Gastrocnemius medialis (tissue), 4 donors: Measurements from ENCODE around the gene HIVEP1.

ENCODE experiments used
- CTCF ChIP-seq, 5 experiments: fragments of 450-650 bp in 3 of 5; fragments of 200-600 bp in 2 of 5; sonication (generic) in 2 of 5; IDR thresholded peaks in 4 of 5; conservative IDR thresholded peaks in 1 of 5; 1 replicate in 4 of 5; 2 replicates in 1 of 5; pipeline ENCODE4 v1.5.1; 2016 to 2019; ENCODE audit warnings: antibody characterized with exemption in 5 of 5, mild to moderate bottlenecking in 3 of 5, moderate library complexity in 3 of 5
- POLR2A ChIP-seq, 2 donors: fragments of 450-650 bp; IDR thresholded peaks; one replicate each; pipeline ENCODE4 v1.6.1; 2017; ENCODE audit warnings: antibody characterized with exemption in 2 of 2, mild to moderate bottlenecking in 2 of 2, moderate library complexity in 2 of 2

- TF ChIP-seq CTCF (IDR thresholded peaks at IDR 0.05 in 4 of 5, conservative IDR thresholded peaks at IDR 0.05 in 1 of 5) (no peak), POLR2A (IDR thresholded peaks at IDR 0.05) (no peak)
Measured at GRCh38 chr6:11974089-11974488, 38.0 kb upstream of the HIVEP1 start.
